GM23248 (cell line): ENCODE measurements around the gene TXNDC12.
"Not testable (repeated sequence)": the region's sequence is repeated elsewhere in the genome, so short reads cannot be mapped to it uniquely, and the experiment has no call there.

Experiments
- EZH2 ChIP-seq: fragments of 200-600 bp; sonication (generic); IDR thresholded peaks from 2 replicates; pipeline ENCODE4 v1.6.1; 2018; ENCODE audit warnings: antibody characterized with exemption, mild to moderate bottlenecking; ENCODE audit not compliant: insufficient read depth, poor library complexity, severe bottlenecking
- EZH2phosphoT487 ChIP-seq: fragments of 200-600 bp; sonication (generic); IDR thresholded peaks from 2 replicates; pipeline ENCODE4 v1.6.1; 2018; ENCODE audit warnings: antibody characterized with exemption, moderate library complexity, mild to moderate bottlenecking, low read depth; ENCODE audit not compliant: insufficient read depth

GRCh38 chr1:52006081-52006553 is 48.9 kb downstream of the TXNDC12 start:
- TF ChIP-seq EZH2, EZH2phosphoT487: not testable (repeated sequence)
